GM18502 (cell line): Measurements from ENCODE around the gene ACBD4.

ENCODE experiments used
- ATAC-seq: cut with Tn5 transposase; IDR thresholded peaks from one replicate; pipeline ENCODE4 v1.9.1; 2021; ENCODE audit warnings: mild to moderate bottlenecking; ENCODE audit not compliant: unreplicated experiment, poor library complexity

The ACBD4 gene

GRCh38 chr17:45172541-45173286 lies 37.2 kb downstream of the ACBD4 start:
- ATAC-seq: no peak

- no peak for ATAC-seq
These were observed 40.2 kb downstream of the ACBD4 start for GRCh38 chr17:45175759-45176115.

- ATAC-seq: no peak
These were observed 42.1 kb downstream of the ACBD4 start for GRCh38 chr17:45177563-45177962.

- no peak for ATAC-seq
These were observed 48.7 kb downstream of the ACBD4 start for GRCh38 chr17:45184144-45184543.

- ATAC-seq: no peak
These were observed 51.4 kb downstream of the ACBD4 start for GRCh38 chr17:45186801-45187354.

GRCh38 chr17:45189009-45189408 lies 53.5 kb downstream of the ACBD4 start:
- ATAC-seq: no peak

GRCh38 chr17:45190503-45191255 lies 55.2 kb downstream of the ACBD4 start:
- ATAC-seq: no peak
